HG02763 (cell line): ENCODE results near the gene PIGW.
"Not testable (repeated sequence)": the region's sequence is repeated elsewhere in the genome, so short reads cannot be mapped to it uniquely, and the experiment has no call there.

Experiments
- ATAC-seq: cut with Tn5 transposase; IDR thresholded peaks from one replicate; pipeline ENCODE4 v1.9.1; 2021; ENCODE audit warnings: mild to moderate bottlenecking, moderate library complexity; ENCODE audit not compliant: unreplicated experiment

PIGW gene

GRCh38 chr17:36508439-36508838 lies 26.3 kb upstream of the PIGW start:
- ATAC-seq, result not testable (repeated sequence)

GRCh38 chr17:36509272-36509985 lies 25.4 kb upstream of the PIGW start:
- ATAC-seq, result no peak

- ATAC-seq, result no peak
Measured at GRCh38 chr17:36510636-36511035, 24.2 kb upstream of the PIGW start.

- ATAC-seq, result no peak
Measured at GRCh38 chr17:36511216-36511615, 23.6 kb upstream of the PIGW start.

- no peak for ATAC-seq
Measured at GRCh38 chr17:36512641-36513040, 22.1 kb upstream of the PIGW start.

GRCh38 chr17:36514856-36515255 lies 19.9 kb upstream of the PIGW start:
- no peak for ATAC-seq

GRCh38 chr17:36515837-36516236 lies 18.9 kb upstream of the PIGW start:
- no peak for ATAC-seq

GRCh38 chr17:36523113-36523512 lies 11.7 kb upstream of the PIGW start:
- no peak for ATAC-seq

GRCh38 chr17:36524428-36524876 lies 10.3 kb upstream of the PIGW start:
- ATAC-seq, result no peak

- ATAC-seq, result no peak
Measured at GRCh38 chr17:36525113-36525512, 9.7 kb upstream of the PIGW start.

- no peak for ATAC-seq
Measured at GRCh38 chr17:36525888-36526287, 8.9 kb upstream of the PIGW start.

GRCh38 chr17:36527621-36528250 lies 7.1 kb upstream of the PIGW start:
- no peak for ATAC-seq

GRCh38 chr17:36529121-36529520 lies 5.7 kb upstream of the PIGW start:
- no peak for ATAC-seq

- no peak for ATAC-seq
Measured at GRCh38 chr17:36532435-36532975, 2.3 kb upstream of the PIGW start.

GRCh38 chr17:36533935-36534839 lies 600 bp upstream of the PIGW start:
- peak; percentile 21 for ATAC-seq

- no peak for ATAC-seq
Measured at GRCh38 chr17:36535669-36536081, 888 bp downstream of the PIGW start.

GRCh38 chr17:36540696-36541095 lies 5.9 kb downstream of the PIGW start:
- ATAC-seq, result no peak

- no peak for ATAC-seq
Measured at GRCh38 chr17:36542755-36543154, 8.0 kb downstream of the PIGW start.

GRCh38 chr17:36544044-36544306 lies 9.2 kb downstream of the PIGW start:
- ATAC-seq, result no peak

GRCh38 chr17:36544307-36545076 lies 9.7 kb downstream of the PIGW start, which contains the start of gene GGNBP2:
GGNBP2 (plus strand) TSS chr17:36544919; CDS start chr17:36545725, 806 bp downstream.
- ATAC-seq, result peak; percentile 50

GRCh38 chr17:36545077-36545464 lies 10.3 kb downstream of the PIGW start:
- ATAC-seq, result peak; percentile 37
